K562 (cell line): ENCODE results near the gene UPF1. TPM values are rescaled to one million over a fixed set of nuclear protein-coding genes. Genes with fewer than 3 reads are reported as not detected.
A peak's percentile ranks its signal among the peaks of the same experiment; 100 is the strongest.

Source experiments
- BHLHE40 ChIP-seq: IDR thresholded peaks from 2 replicates; pipeline ENCODE4 v1.6.1; 2011; ENCODE audit warnings: low read length, improper control_type of control experiment
- GMEB1 ChIP-seq: fragments of 250-450 bp; sonication (Bioruptor Pico); IDR thresholded peaks from 2 replicates; pipeline ENCODE4 v1.4.0; 2020; ENCODE audit warnings: mild to moderate bottlenecking
- MCM2 ChIP-seq: fragments of 450-650 bp; IDR thresholded peaks from 2 replicates; pipeline ENCODE4 v1.6.1; 2017; ENCODE audit warnings: low read depth, mild to moderate bottlenecking
- NR2C2 ChIP-seq, 2 experiments: fragments of 200-800 bp in 1 of 2; sonication (Bioruptor generic) in 1 of 2; sonication (generic) in 1 of 2; formaldehyde crosslinking in 1 of 2; IDR thresholded peaks; 2 replicates each; pipeline versions ENCODE4 v1.6.1 to v1.8.0; 2016 to 2022; ENCODE audit warnings: mild to moderate bottlenecking in 1 of 2, missing compliant biosample characterization in 1 of 2, missing genetic modification characterization in 1 of 2, missing genetic modification reagents in 1 of 2
- POLR2G ChIP-seq: fragments of 200-400 bp; formaldehyde crosslinking; IDR thresholded peaks from 2 replicates; pipeline ENCODE4 v1.6.1; 2017; ENCODE audit warnings: low read depth, mild to moderate bottlenecking, antibody characterized with exemption, low read length, moderate library complexity
- PPARD ChIP-seq: fragments of 250-450 bp; sonication (Bioruptor Pico); IDR thresholded peaks from 2 replicates; pipeline ENCODE4 v1.8.0; 2022; ENCODE audit warnings: inconsistent platforms, mild to moderate bottlenecking, moderate library complexity
- RBFOX2 ChIP-seq: fragments of 200-400 bp; formaldehyde crosslinking; IDR thresholded peaks from 2 replicates; pipeline ENCODE4 v1.6.1; 2017; ENCODE audit warnings: low read depth, mild to moderate bottlenecking, low read length, moderate library complexity
- SLC30A9 ChIP-seq: fragments of 250-450 bp; sonication (Bioruptor Pico); IDR thresholded peaks from 2 replicates; pipeline ENCODE4 v1.8.0; 2022; ENCODE audit warnings: mild to moderate bottlenecking, moderate library complexity
- TCFL5 ChIP-seq: fragments of 250-450 bp; sonication (Bioruptor Pico); conservative IDR thresholded peaks from 2 replicates; pipeline ENCODE4 v1.6.1; 2021; ENCODE audit warnings: mild to moderate bottlenecking, moderate library complexity, matching md5 sums
- ZBTB11 ChIP-seq, 3 experiments: fragments of 200-800 bp in 1 of 3; fragments of 250-450 bp in 1 of 3; fragments of 450-650 bp in 1 of 3; sonication (Bioruptor Pico) in 1 of 3; sonication (Bioruptor generic) in 1 of 3; formaldehyde crosslinking in 1 of 3; IDR thresholded peaks; 2 replicates each; pipeline versions ENCODE4 v1.6.1 to v1.8.0; 2016 to 2022; ENCODE audit warnings: mild to moderate bottlenecking in 2 of 3, missing genetic modification characterization in 2 of 3, missing compliant biosample characterization in 1 of 3, moderate library complexity in 1 of 3
- ZBTB2 ChIP-seq: fragments of 450-650 bp; IDR thresholded peaks from 2 replicates; pipeline ENCODE4 v1.6.1; 2016; ENCODE audit warnings: antibody characterized with exemption
- ZNF644 ChIP-seq: fragments of 200-800 bp; sonication (Bioruptor generic); IDR thresholded peaks from 2 replicates; pipeline ENCODE4 v1.6.1; 2016; ENCODE audit warnings: low read depth, missing genetic modification characterization, missing compliant biosample characterization
- polyA plus RNA-seq, 8 experiments: library from polyadenylated mRNA; depleted of rRNA in 4 of 8; stranded (reverse) in 5 of 8; unstranded in 3 of 8; fragments of >200 nt; fragmentation: Nextera tagmentation in 2 of 8; fragmentation: Illumina TruSeq in 1 of 8; extraction: Ambion mirVana in 2 of 8; extraction: Trizol in 1 of 8; gene quantifications; 2 replicates each; pipeline versions ENCODE4 v1.2.1 to v1.2.3, GENCODE V29; 2011 to 2014; ENCODE audit warnings: inconsistent platforms in 1 of 8, missing spikeins in 1 of 8
- total RNA-seq, 7 experiments: library from RNA; depleted of rRNA in 6 of 7; stranded (reverse); fragments of >200 nt in 6 of 7; fragmentation: Illumina TruSeq in 2 of 7; extraction: Trizol in 2 of 7; gene quantifications; 2 replicates each; pipeline versions ENCODE4 v1.2.1 to v1.2.3, GENCODE V29; 2011 to 2021; ENCODE audit warnings: low replicate concordance in 1 of 7

UPF1 gene
- total and polyA plus RNA-seq, 9 of the 15 experiments (the other 6 are each of a cell fraction or from before 2014, with no cell fraction given): 0.34 to 103 (median 27.9) TPM

GRCh38 chr19:18839465-18840287 lies 7.9 kb downstream of the UPF1 start (continued):
- TF ChIP-seq PPARD (CRISPR knock-in tag): no peak
- TF ChIP-seq POLR2G: peak; percentile 57
- no peak for TF ChIP-seq GMEB1 (CRISPR knock-in tag)
- TF ChIP-seq TCFL5 (CRISPR knock-in tag): no peak
- TF ChIP-seq RBFOX2: peak; percentile 35; the same call in 1 of the 2 replicates
- TF ChIP-seq ZBTB2: no peak
- TF ChIP-seq BHLHE40: peak; percentile 63
- no peak for TF ChIP-seq ZNF644 (tag)
- TF ChIP-seq NR2C2 (CRISPR knock-in tag; IDR thresholded peaks at IDR 0.05): no peak
- no peak for TF ChIP-seq NR2C2 (tag; IDR thresholded peaks at IDR 0.05)
- no peak for TF ChIP-seq MCM2
- TF ChIP-seq ZBTB11 (CRISPR knock-in tag; IDR thresholded peaks at IDR 0.05): no peak
- no peak for TF ChIP-seq SLC30A9
